ENCODE measurements around the gene CFAP299. TPM values are rescaled to one million over a fixed set of nuclear protein-coding genes. Genes with fewer than 3 reads are reported as not detected.

CFAP299 gene
- total RNA-seq, 2 donors from 2014 or later = not detected

DNA sequence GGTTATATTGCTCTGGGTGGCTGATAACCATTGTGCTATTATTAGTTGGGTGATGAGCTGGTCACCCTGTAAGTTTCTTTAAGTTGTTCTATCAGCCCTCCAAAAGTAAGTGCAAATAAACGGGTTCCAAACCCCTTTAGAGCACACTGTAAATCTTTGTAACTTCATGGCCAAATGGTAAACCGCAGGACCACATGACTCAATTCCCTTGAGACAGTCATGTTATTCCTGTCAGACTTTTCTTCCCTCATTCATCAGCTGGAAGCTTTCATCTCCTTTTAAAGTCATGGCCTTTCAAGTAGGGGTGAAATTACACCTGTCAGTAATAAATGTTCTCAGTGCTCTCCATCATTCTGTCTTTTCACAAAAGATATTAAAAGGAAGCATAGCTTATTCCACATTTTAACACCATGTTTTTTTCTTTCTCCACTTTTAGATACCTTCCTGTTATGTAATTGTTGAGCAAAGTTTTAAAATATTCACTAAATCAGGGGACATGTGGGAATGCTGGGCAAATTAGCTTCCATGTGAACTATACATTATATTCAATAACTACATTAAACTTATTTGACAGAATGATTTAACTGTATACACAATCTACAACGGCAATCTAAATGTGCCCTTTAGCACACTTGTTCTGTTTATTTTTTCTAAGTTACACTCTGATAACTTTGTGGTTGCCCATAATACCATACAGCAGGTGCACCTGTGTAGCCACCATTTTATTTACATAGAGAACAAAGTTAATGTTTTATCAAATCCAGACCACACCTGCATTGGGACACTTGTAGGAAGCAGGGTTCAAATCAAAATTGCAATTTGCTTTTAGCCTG, 275.5 kb downstream of the CFAP299 start:
- no peak for DNase-seq (ENCODE audit: low spot score)
- ATAC-seq (ENCODE audit: insufficient number of reproducible peaks, low FRiP score, low read depth) = no peak
- no peaks in the 10 kb centered on the region for H3K36me3 ChIP-seq
- no peaks in the 10 kb centered on the region for H3K27me3 ChIP-seq (replicated peaks; ENCODE audit: insufficient read depth)
- no peaks in the 10 kb centered on the region for H3K9me3 ChIP-seq
- H3K4me1 ChIP-seq (ENCODE audit: control insufficient read depth in 1 of 2, low read depth in 2 of 2) = no peaks in the 10 kb centered on the region
- TF ChIP-seq, protein P1, sequence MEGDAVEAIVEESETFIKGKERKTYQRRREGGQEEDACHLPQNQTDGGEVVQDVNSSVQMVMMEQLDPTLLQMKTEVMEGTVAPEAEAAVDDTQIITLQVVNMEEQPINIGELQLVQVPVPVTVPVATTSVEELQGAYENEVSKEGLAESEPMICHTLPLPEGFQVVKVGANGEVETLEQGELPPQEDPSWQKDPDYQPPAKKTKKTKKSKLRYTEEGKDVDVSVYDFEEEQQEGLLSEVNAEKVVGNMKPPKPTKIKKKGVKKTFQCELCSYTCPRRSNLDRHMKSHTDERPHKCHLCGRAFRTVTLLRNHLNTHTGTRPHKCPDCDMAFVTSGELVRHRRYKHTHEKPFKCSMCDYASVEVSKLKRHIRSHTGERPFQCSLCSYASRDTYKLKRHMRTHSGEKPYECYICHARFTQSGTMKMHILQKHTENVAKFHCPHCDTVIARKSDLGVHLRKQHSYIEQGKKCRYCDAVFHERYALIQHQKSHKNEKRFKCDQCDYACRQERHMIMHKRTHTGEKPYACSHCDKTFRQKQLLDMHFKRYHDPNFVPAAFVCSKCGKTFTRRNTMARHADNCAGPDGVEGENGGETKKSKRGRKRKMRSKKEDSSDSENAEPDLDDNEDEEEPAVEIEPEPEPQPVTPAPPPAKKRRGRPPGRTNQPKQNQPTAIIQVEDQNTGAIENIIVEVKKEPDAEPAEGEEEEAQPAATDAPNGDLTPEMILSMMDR (IDR thresholded peaks at IDR 0.05) = no peak
- no peak overlapping the region for H3K4me3 ChIP-seq
- no peak overlapping the region for H3K27ac ChIP-seq

DNA sequence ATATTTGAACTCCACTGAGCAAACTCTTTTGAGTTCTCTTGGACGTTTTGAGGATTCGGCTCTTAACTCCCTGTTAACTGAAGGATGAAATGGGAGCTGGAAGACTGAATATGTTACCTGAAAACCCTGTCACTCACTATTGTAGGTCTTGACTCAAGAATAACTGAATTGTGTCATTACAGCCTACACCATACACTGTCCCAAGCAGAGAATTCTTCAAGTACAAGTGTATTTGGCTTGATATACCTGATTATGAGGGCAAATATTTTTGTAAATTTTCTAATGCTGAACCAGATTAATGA, 276.1 kb downstream of the CFAP299 start:
- Histone ChIP-seq H3K27ac (no peak overlapping the region), H3K9me3 (no peaks in the 10 kb centered on the region), H3K27me3 (replicated peaks; ENCODE audit: insufficient read depth) (no peaks in the 10 kb centered on the region), H3K4me1 (ENCODE audit: control insufficient read depth in 1 of 2, low read depth in 2 of 2) (no peaks in the 10 kb centered on the region), H3K36me3 (no peaks in the 10 kb centered on the region), H3K4me3 (no peak overlapping the region)
- TF ChIP-seq, protein P1 (IDR thresholded peaks at IDR 0.05) = no peak
- DNase-seq (ENCODE audit: low spot score) (no peak), ATAC-seq (ENCODE audit: insufficient number of reproducible peaks, low FRiP score, low read depth) (no peak)

DNA sequence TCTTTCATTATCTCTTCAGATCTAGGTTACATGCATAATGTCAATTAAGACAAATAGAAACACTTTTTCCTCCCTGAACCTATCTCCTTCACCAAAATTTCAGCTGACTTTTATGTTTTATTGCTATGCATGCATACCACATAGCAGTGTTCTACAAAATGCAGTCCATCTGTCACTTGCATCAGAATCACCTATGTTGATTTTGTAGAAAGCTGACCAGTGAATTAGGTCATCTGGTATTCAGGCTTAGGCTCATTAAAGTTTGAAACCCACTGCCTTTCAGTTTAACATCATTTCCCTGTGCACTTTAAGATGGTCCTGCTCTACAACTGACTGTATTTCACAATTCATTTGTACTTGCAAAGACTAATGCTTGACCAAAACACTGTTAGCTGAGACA, 277.9 kb downstream of the CFAP299 start:
- Histone ChIP-seq H3K4me1 (ENCODE audit: control insufficient read depth in 1 of 2, low read depth in 2 of 2) (no peaks in the 10 kb centered on the region), H3K36me3 (no peaks in the 10 kb centered on the region), H3K4me3 (no peak overlapping the region), H3K27ac (no peak overlapping the region), H3K9me3 (no peaks in the 10 kb centered on the region), H3K27me3 (replicated peaks; ENCODE audit: insufficient read depth) (no peaks in the 10 kb centered on the region)
- ATAC-seq (ENCODE audit: insufficient number of reproducible peaks, low FRiP score, low read depth) (no peak), DNase-seq (ENCODE audit: low spot score) (no peak)
- TF ChIP-seq, protein P1 (IDR thresholded peaks at IDR 0.05) = no peak

DNA sequence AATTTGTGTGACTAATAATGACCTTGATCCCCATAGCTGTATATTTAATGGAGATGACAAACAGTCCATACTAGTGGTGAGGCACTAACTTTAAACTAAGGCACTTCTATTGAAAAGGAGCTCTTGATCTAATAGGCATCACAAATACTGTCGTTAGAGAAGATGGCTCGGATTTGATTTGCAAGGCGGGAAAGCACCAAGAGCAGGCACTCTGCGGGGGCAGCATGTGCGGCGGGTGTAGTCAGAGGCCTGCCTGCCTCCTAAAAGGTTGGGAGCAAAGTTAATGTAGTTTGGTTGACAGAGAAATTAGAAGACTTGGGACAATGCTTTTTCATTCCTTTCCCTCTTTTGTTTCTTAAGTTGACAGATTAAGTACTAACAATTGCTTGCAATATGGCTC, 278.8 kb downstream of the CFAP299 start:
- Histone ChIP-seq H3K27ac (no peak overlapping the region), H3K36me3 (no peaks in the 10 kb centered on the region), H3K4me1 (ENCODE audit: control insufficient read depth in 1 of 2, low read depth in 2 of 2) (no peaks in the 10 kb centered on the region), H3K9me3 (no peaks in the 10 kb centered on the region), H3K4me3 (no peak overlapping the region), H3K27me3 (replicated peaks; ENCODE audit: insufficient read depth) (no peaks in the 10 kb centered on the region)
- ATAC-seq (ENCODE audit: insufficient number of reproducible peaks, low FRiP score, low read depth) (no peak), DNase-seq (ENCODE audit: low spot score) (no peak)
- TF ChIP-seq, protein P1 (IDR thresholded peaks at IDR 0.05) = no peak

DNA sequence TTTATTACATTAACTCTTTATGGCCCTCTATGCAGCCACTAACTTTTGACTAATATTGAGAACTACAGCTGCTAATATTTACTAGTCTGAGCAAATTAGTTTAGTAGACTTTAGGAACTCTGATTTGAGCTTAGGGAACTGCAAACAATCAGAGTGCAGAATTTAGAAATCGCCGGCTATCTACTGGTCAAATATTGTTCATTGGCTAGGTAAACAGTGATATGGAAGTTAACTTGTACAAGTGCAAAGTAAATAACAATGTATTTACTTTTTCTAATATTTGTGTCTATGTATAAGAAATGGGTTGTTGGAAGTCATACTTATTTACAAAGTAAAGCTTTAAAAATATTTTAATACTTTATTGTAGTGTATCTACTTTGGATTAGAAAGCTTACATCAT, 279.6 kb downstream of the CFAP299 start:
- Histone ChIP-seq H3K4me1 (ENCODE audit: control insufficient read depth in 1 of 2, low read depth in 2 of 2) (no peaks in the 10 kb centered on the region), H3K9me3 (no peaks in the 10 kb centered on the region), H3K36me3 (no peaks in the 10 kb centered on the region), H3K27ac (no peak overlapping the region), H3K4me3 (no peak overlapping the region), H3K27me3 (replicated peaks; ENCODE audit: insufficient read depth) (no peaks in the 10 kb centered on the region)
- no peak for ATAC-seq (ENCODE audit: insufficient number of reproducible peaks, low FRiP score, low read depth)
- TF ChIP-seq, protein P1 (IDR thresholded peaks at IDR 0.05) = no peak
- DNase-seq (ENCODE audit: low spot score) = no peak
